ENCODE data around the gene RBP4. TPM values are rescaled to one million over a fixed set of nuclear protein-coding genes. Genes with fewer than 3 reads are reported as not detected.

Gene RBP4
- total RNA-seq, 1 experiment from 2014 or later = 2.2 TPM

DNA sequence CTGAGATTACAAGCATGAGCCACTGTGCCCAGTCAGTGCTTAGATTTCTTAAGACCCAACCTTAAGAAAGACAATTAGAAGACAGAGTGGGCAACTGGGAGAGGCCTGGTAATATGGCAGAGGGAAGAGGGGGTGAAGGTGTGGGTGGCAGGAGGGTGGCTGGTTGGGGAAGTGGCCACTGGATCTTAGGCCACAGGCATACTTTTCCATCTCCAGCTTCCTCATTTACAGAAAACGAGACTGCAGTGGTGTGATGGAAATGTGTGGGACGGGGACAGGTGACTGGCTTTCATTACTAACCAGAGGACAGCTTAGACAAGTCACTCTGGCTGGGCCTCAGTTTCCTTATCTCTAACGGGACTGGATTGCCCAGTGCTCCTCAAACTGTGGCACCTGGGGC lies 35.6 kb downstream of the RBP4 start:
- DNase-seq (ENCODE audit: low spot score) (no peak), ATAC-seq (no peak)
- Mint-ChIP-seq H3K27ac (no peak overlapping the region), H3K4me3 (0 out of 2 replicates have a peak overlapping the region, but pooled peaks have one; percentile 25), H3K4me1 (peaks cover 21% of the 10 kb centered on the region), H3K9me3 (no peaks in the 10 kb centered on the region), H3K27me3 (ENCODE audit: low read depth) (peaks cover 76% of the 10 kb centered on the region), H3K36me3 (no peaks in the 10 kb centered on the region)
- POLR2A ChIA-PET = interaction anchor here (0.6 kb wide), 1 partner anchor 30 kb away, joined by 6 read pairs; no protein-coding TSS in a partner anchor
- CTCF ChIA-PET = interaction anchor here (0.8 to 2.2 kb wide), 4 partner anchors 11 to 251 kb away, joined by 3 to 18 read pairs (median 4); no protein-coding TSS in a partner anchor
- TF ChIP-seq NR1H2 (CRISPR knock-in tag; IDR thresholded peaks at IDR 0.05) (no peak), PRRX2 (CRISPR knock-in tag; IDR thresholded peaks at IDR 0.05) (no peak)
- TF ChIP-seq, protein P1, sequence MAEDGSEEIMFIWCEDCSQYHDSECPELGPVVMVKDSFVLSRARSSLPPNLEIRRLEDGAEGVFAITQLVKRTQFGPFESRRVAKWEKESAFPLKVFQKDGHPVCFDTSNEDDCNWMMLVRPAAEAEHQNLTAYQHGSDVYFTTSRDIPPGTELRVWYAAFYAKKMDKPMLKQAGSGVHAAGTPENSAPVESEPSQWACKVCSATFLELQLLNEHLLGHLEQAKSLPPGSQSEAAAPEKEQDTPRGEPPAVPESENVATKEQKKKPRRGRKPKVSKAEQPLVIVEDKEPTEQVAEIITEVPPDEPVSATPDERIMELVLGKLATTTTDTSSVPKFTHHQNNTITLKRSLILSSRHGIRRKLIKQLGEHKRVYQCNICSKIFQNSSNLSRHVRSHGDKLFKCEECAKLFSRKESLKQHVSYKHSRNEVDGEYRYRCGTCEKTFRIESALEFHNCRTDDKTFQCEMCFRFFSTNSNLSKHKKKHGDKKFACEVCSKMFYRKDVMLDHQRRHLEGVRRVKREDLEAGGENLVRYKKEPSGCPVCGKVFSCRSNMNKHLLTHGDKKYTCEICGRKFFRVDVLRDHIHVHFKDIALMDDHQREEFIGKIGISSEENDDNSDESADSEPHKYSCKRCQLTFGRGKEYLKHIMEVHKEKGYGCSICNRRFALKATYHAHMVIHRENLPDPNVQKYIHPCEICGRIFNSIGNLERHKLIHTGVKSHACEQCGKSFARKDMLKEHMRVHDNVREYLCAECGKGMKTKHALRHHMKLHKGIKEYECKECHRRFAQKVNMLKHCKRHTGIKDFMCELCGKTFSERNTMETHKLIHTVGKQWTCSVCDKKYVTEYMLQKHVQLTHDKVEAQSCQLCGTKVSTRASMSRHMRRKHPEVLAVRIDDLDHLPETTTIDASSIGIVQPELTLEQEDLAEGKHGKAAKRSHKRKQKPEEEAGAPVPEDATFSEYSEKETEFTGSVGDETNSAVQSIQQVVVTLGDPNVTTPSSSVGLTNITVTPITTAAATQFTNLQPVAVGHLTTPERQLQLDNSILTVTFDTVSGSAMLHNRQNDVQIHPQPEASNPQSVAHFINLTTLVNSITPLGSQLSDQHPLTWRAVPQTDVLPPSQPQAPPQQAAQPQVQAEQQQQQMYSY (CRISPR knock-in tag; IDR thresholded peaks at IDR 0.05) = no peak
- TF ChIP-seq, protein P2, sequence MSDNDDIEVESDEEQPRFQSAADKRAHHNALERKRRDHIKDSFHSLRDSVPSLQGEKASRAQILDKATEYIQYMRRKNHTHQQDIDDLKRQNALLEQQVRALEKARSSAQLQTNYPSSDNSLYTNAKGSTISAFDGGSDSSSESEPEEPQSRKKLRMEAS (CRISPR knock-in tag; IDR thresholded peaks at IDR 0.05) = no peak
- TF ChIP-seq, protein P3, sequence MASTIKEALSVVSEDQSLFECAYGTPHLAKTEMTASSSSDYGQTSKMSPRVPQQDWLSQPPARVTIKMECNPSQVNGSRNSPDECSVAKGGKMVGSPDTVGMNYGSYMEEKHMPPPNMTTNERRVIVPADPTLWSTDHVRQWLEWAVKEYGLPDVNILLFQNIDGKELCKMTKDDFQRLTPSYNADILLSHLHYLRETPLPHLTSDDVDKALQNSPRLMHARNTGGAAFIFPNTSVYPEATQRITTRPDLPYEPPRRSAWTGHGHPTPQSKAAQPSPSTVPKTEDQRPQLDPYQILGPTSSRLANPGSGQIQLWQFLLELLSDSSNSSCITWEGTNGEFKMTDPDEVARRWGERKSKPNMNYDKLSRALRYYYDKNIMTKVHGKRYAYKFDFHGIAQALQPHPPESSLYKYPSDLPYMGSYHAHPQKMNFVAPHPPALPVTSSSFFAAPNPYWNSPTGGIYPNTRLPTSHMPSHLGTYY (CRISPR knock-in tag; IDR thresholded peaks at IDR 0.05) = no peak
- TF ChIP-seq, protein P4, sequence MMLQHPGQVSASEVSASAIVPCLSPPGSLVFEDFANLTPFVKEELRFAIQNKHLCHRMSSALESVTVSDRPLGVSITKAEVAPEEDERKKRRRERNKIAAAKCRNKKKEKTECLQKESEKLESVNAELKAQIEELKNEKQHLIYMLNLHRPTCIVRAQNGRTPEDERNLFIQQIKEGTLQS (CRISPR knock-in tag; conservative IDR thresholded peaks at IDR 0.05) = no peak

DNA sequence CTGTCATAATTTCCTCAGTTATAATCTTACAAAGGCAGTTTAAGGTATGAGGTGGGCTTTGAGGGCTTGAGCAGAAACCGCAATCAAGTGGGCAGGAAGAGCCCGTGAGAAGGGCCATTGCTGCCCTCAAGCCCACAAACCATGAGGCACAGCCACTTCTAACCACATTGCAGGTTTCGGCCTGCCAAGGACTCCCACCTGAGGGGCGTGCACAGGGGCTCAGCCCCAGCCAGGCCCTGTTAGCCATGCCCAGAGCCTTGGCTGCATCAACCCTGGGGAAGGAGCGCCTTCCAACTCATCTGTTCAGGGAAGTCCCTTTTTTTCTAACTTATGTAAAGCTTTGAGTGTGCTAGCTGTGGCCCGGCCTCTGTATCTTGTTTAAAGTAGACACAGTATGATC lies 40.5 kb downstream of the RBP4 start:
- ATAC-seq = no peak
- Mint-ChIP-seq H3K27ac (no peak overlapping the region), H3K4me3 (no peak overlapping the region), H3K4me1 (peaks cover 4% of the 10 kb centered on the region; the same call in 1 of the 2 replicates), H3K9me3 (peaks cover 5% of the 10 kb centered on the region; the same call in 1 of the 2 replicates), H3K36me3 (no peaks in the 10 kb centered on the region; the same call in 1 of the 2 replicates), H3K27me3 (ENCODE audit: low read depth) (peaks cover 29% of the 10 kb centered on the region)
- POLR2A ChIA-PET = no interaction called here
- CTCF ChIA-PET = interaction anchor here (1.1 kb wide), 1 partner anchor 25 kb away, joined by 4 read pairs; no protein-coding TSS in a partner anchor
- DNase-seq (ENCODE audit: low spot score) = no peak
- TF ChIP-seq, protein P5, sequence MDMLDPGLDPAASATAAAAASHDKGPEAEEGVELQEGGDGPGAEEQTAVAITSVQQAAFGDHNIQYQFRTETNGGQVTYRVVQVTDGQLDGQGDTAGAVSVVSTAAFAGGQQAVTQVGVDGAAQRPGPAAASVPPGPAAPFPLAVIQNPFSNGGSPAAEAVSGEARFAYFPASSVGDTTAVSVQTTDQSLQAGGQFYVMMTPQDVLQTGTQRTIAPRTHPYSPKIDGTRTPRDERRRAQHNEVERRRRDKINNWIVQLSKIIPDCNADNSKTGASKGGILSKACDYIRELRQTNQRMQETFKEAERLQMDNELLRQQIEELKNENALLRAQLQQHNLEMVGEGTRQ (CRISPR knock-in tag; IDR thresholded peaks at IDR 0.05) = no peak
- TF ChIP-seq NR3C1 (CRISPR knock-in tag; conservative IDR thresholded peaks at IDR 0.05; ENCODE audit: low read depth) = no peak
- TF ChIP-seq, protein P6, sequence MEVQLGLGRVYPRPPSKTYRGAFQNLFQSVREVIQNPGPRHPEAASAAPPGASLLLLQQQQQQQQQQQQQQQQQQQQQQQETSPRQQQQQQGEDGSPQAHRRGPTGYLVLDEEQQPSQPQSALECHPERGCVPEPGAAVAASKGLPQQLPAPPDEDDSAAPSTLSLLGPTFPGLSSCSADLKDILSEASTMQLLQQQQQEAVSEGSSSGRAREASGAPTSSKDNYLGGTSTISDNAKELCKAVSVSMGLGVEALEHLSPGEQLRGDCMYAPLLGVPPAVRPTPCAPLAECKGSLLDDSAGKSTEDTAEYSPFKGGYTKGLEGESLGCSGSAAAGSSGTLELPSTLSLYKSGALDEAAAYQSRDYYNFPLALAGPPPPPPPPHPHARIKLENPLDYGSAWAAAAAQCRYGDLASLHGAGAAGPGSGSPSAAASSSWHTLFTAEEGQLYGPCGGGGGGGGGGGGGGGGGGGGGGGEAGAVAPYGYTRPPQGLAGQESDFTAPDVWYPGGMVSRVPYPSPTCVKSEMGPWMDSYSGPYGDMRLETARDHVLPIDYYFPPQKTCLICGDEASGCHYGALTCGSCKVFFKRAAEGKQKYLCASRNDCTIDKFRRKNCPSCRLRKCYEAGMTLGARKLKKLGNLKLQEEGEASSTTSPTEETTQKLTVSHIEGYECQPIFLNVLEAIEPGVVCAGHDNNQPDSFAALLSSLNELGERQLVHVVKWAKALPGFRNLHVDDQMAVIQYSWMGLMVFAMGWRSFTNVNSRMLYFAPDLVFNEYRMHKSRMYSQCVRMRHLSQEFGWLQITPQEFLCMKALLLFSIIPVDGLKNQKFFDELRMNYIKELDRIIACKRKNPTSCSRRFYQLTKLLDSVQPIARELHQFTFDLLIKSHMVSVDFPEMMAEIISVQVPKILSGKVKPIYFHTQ (CRISPR knock-in tag; IDR thresholded peaks at IDR 0.05) = no peak
- TF ChIP-seq FOXJ3 (CRISPR knock-in tag; IDR thresholded peaks at IDR 0.05; ENCODE audit: borderline replicate concordance) = no peak
- TF ChIP-seq, protein P1 (CRISPR knock-in tag; IDR thresholded peaks at IDR 0.05) = no peak
- TF ChIP-seq ZNF219 (CRISPR knock-in tag; IDR thresholded peaks at IDR 0.05; ENCODE audit: borderline replicate concordance) = no peak
- TF ChIP-seq, protein P3 (CRISPR knock-in tag; IDR thresholded peaks at IDR 0.05) = no peak
- TF ChIP-seq, protein P7, sequence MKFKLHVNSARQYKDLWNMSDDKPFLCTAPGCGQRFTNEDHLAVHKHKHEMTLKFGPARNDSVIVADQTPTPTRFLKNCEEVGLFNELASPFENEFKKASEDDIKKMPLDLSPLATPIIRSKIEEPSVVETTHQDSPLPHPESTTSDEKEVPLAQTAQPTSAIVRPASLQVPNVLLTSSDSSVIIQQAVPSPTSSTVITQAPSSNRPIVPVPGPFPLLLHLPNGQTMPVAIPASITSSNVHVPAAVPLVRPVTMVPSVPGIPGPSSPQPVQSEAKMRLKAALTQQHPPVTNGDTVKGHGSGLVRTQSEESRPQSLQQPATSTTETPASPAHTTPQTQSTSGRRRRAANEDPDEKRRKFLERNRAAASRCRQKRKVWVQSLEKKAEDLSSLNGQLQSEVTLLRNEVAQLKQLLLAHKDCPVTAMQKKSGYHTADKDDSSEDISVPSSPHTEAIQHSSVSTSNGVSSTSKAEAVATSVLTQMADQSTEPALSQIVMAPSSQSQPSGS (CRISPR knock-in tag; IDR thresholded peaks at IDR 0.05; ENCODE audit: borderline replicate concordance, low read depth) = no peak
- TF ChIP-seq, protein P8, sequence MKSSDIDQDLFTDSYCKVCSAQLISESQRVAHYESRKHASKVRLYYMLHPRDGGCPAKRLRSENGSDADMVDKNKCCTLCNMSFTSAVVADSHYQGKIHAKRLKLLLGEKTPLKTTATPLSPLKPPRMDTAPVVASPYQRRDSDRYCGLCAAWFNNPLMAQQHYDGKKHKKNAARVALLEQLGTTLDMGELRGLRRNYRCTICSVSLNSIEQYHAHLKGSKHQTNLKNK (CRISPR knock-in tag; IDR thresholded peaks at IDR 0.05) = no peak
